HepG2 (cell line): ENCODE data around the gene SEC63. TPM values are rescaled to one million over a fixed set of nuclear protein-coding genes. Genes with fewer than 3 reads are reported as not detected.
A peak's percentile ranks its signal among the peaks of the same experiment; 100 is the strongest.

ENCODE experiments used
- ATAC-seq: fragments of 200-7000 bp; cut with Tn5 transposase; 3 replicates; pipeline ENCODE4 v1.9.1; 2020; ENCODE audit warnings: mild to moderate bottlenecking, moderate library complexity
- BruUV-seq: library from RNA; stranded (reverse); fragments of 400-500 nt; replicated peaks from 2 replicates; lab custom pipeline; 2021; lab: Mats Ljungman, UMichigan
- CTCF ChIA-PET: fragments of 300-600 bp; formaldehyde crosslinking; extraction: SDS; loops from one replicate; lab custom pipeline; 2021; ENCODE audit warnings: low total read pairs, inconsistent platforms, low intra/inter-chr PET ratio; lab: Yijun Ruan, JAX
- POLR2A ChIA-PET: fragments of 350-600 bp; sonication (Branson Sonifier 250); formaldehyde crosslinking; loops from one replicate; lab custom pipeline; 2020; ENCODE audit warnings: antibody characterized with exemption, inconsistent platforms; lab: Yijun Ruan, JAX
- DNase-seq: peaks from one replicate; pipeline ENCODE4 v3.0.0-alpha.2; 2015; ENCODE audit warnings: low spot score
- FAIRE-seq: peaks from 3 replicates; lab custom pipeline; 2011; peaks lifted over from hg19 to GRCh38; lab: Jason Lieb, UNC
- H2AFZ ChIP-seq: one replicate; pipeline ENCODE4 v1.6.1; 2011; ENCODE audit warnings: low read length, inconsistent platforms
- H3K27ac ChIP-seq: fragments of 300-600 bp; 3 replicates; pipeline ENCODE4 v1.8.0; 2011; ENCODE audit warnings: mixed run types, mild to moderate bottlenecking, mixed read lengths, low read length, inconsistent platforms; ENCODE audit not compliant: insufficient read depth; ENCODE audit errors: extremely low read length
- H3K27me3 ChIP-seq, 2 experiments: fragments of 200-600 bp in 1 of 2; 2 replicates in 1 of 2; 3 replicates in 1 of 2; pipeline versions ENCODE4 v1.6.0 to v1.8.0; 2011; ENCODE audit warnings: low read length in 2 of 2, mild to moderate bottlenecking in 2 of 2, moderate library complexity in 2 of 2, inconsistent platforms in 1 of 2; ENCODE audit not compliant: insufficient read depth in 2 of 2, control insufficient read depth in 1 of 2
- H3K36me3 ChIP-seq, 2 experiments: fragments of 200-600 bp in 1 of 2; replicated peaks in 1 of 2; 2 replicates in 1 of 2; 3 replicates in 1 of 2; pipeline versions ENCODE4 v1.5.1 to v1.8.0; 2011; ENCODE audit warnings: low read length in 2 of 2, inconsistent platforms in 1 of 2; ENCODE audit not compliant: insufficient read depth in 2 of 2, control insufficient read depth in 1 of 2
- H3K4me1 ChIP-seq: 2 replicates; pipeline ENCODE4 v1.5.1; 2012; ENCODE audit warnings: low read length, inconsistent platforms; ENCODE audit not compliant: insufficient read depth
- H3K4me2 ChIP-seq: 2 replicates; pipeline ENCODE4 v1.6.0; 2011; ENCODE audit warnings: low read depth, low read length, inconsistent platforms
- H3K4me3 ChIP-seq, 3 experiments: fragments of 200-600 bp in 1 of 3; sonication (generic), shearing (Covaris generic) in 1 of 3; replicated peaks in 1 of 3; 2 replicates each; pipeline ENCODE4 v1.5.1; 2011 to 2016; ENCODE audit warnings: low read length in 3 of 3, inconsistent platforms in 2 of 3, low read depth in 2 of 3, mild to moderate bottlenecking in 2 of 3, control low read depth in 1 of 3, mixed read lengths in 1 of 3; ENCODE audit not compliant: insufficient read depth in 1 of 3
- H3K79me2 ChIP-seq: one replicate; pipeline ENCODE4 v1.6.1; 2011; ENCODE audit warnings: low read length, inconsistent platforms; ENCODE audit not compliant: insufficient read depth
- H3K9ac ChIP-seq: 2 replicates; pipeline ENCODE4 v1.6.0; 2011; ENCODE audit warnings: mild to moderate bottlenecking, low read depth, low read length, inconsistent platforms; ENCODE audit not compliant: insufficient read depth
- H3K9me3 ChIP-seq: 2 replicates; pipeline ENCODE4 v1.5.1; 2012; ENCODE audit warnings: mild to moderate bottlenecking, low read length
- H4K20me1 ChIP-seq: 2 replicates; pipeline ENCODE4 v1.6.0; 2011; ENCODE audit warnings: inconsistent platforms, mild to moderate bottlenecking, low read length, moderate library complexity; ENCODE audit not compliant: insufficient read depth
- ARNTL ChIP-seq: sonication (generic); formaldehyde crosslinking; IDR thresholded peaks from 2 replicates; pipeline ENCODE4 v1.4.0; 2020; ENCODE audit warnings: mild to moderate bottlenecking, missing genetic modification reagents
- CSRNP2 ChIP-seq: sonication (generic); formaldehyde crosslinking; conservative IDR thresholded peaks from 2 replicates; pipeline ENCODE4 v1.8.0; 2022; ENCODE audit warnings: low read depth, missing genetic modification reagents
- HIC2 ChIP-seq: sonication (generic); formaldehyde crosslinking; IDR thresholded peaks from 2 replicates; pipeline ENCODE4 v1.9.0; 2022; ENCODE audit warnings: low read depth, missing genetic modification reagents
- NFKBIZ ChIP-seq: IDR thresholded peaks from 2 replicates; pipeline ENCODE4 v1.6.1; 2018; ENCODE audit warnings: missing genetic modification reagents, missing compliant biosample characterization
- NR2F1 ChIP-seq, 2 experiments: fragments of 450-650 bp in 1 of 2; formaldehyde crosslinking in 1 of 2; IDR thresholded peaks; 2 replicates each; pipeline versions ENCODE4 v1.5.0 to v1.6.1; 2016 to 2020; ENCODE audit warnings: mild to moderate bottlenecking in 1 of 2, missing compliant biosample characterization in 1 of 2, missing genetic modification reagents in 1 of 2, moderate library complexity in 1 of 2
- REL ChIP-seq: sonication (generic); formaldehyde crosslinking; conservative IDR thresholded peaks from 2 replicates; pipeline ENCODE4 v1.8.0; 2022; ENCODE audit warnings: mild to moderate bottlenecking, missing genetic modification reagents, moderate library complexity
- RFX1 ChIP-seq: fragments of 450-650 bp; IDR thresholded peaks from 2 replicates; pipeline ENCODE4 v1.6.1; 2017
- ZFY ChIP-seq: sonication (generic); formaldehyde crosslinking; IDR thresholded peaks from 2 replicates; pipeline ENCODE4 v1.4.0; 2020; ENCODE audit warnings: missing genetic modification reagents
- ZMAT3 ChIP-seq: sonication (generic); formaldehyde crosslinking; conservative IDR thresholded peaks from 2 replicates; pipeline ENCODE4 v1.7.0; 2021; ENCODE audit warnings: missing genetic modification reagents
- ZNF253 ChIP-seq: sonication (generic); formaldehyde crosslinking; IDR thresholded peaks from 2 replicates; pipeline ENCODE4 v1.8.0; 2022; ENCODE audit warnings: mild to moderate bottlenecking, missing genetic modification reagents, borderline replicate concordance
- ZNF331 ChIP-seq: sonication (generic); formaldehyde crosslinking; IDR thresholded peaks from 2 replicates; pipeline ENCODE4 v1.4.0; 2020; ENCODE audit warnings: missing genetic modification reagents
- ZNF33B ChIP-seq: sonication (generic); formaldehyde crosslinking; IDR thresholded peaks from 2 replicates; pipeline ENCODE4 v1.5.1; 2020; ENCODE audit warnings: mild to moderate bottlenecking, missing genetic modification reagents
- ZNF451 ChIP-seq: sonication (generic); formaldehyde crosslinking; IDR thresholded peaks from 2 replicates; pipeline ENCODE4 v1.5.0; 2020; ENCODE audit warnings: mild to moderate bottlenecking, missing genetic modification reagents
- ZNF501 ChIP-seq: sonication (generic); formaldehyde crosslinking; IDR thresholded peaks from 2 replicates; pipeline ENCODE4 v1.5.1; 2020; ENCODE audit warnings: mild to moderate bottlenecking, moderate library complexity, missing genetic modification reagents
- WGBS: methylation state at CpG from one replicate; pipeline ENCODE4 v1.1.6; 2017; ENCODE audit warnings: low lambda C conversion rate; 5-methylcytosine and 5-hydroxymethylcytosine counted together
- in situ Hi-C: cut with HindIII; loops from 2 replicates; pipeline ENCODE4 v1.10.0; 2017; ENCODE audit warnings: low pct_unique_long_range_greater_than_20kb; ENCODE audit not compliant: extremely low pct_ligation_motif_present
- intact Hi-C: fragments of 100-400 bp; cut with micrococcal nuclease; formaldehyde crosslinking; loops from one replicate; pipeline ENCODE4 v1.10.0; 2022; ENCODE audit not compliant: unreplicated experiment
- polyA plus RNA-seq, 8 experiments: library from polyadenylated mRNA; depleted of rRNA in 3 of 8; stranded (reverse) in 7 of 8; unstranded in 1 of 8; fragments of >200 nt; fragmentation: Illumina TruSeq in 4 of 8; extraction: Trizol in 4 of 8; gene quantifications; 2 replicates each; pipeline versions ENCODE4 v1.2.1 to v1.2.3, GENCODE V29; 2011 to 2016; ENCODE audit warnings: low read depth in 4 of 8, missing spikeins in 1 of 8, mixed read lengths in 1 of 8; ENCODE audit not compliant: insufficient read depth in 1 of 8
- total RNA-seq, 5 experiments: library from RNA; depleted of rRNA; stranded (reverse); fragments of >200 nt; fragmentation: Illumina TruSeq; extraction: Trizol; gene quantifications; 2 replicates each; pipeline ENCODE4 v1.2.3, GENCODE V29; 2016; ENCODE audit warnings: low read depth in 1 of 5
- TF ChIP-seq, protein P1 (sequence below): sonication (generic); formaldehyde crosslinking; IDR thresholded peaks from 2 replicates; pipeline ENCODE4 v1.5.0; 2020; ENCODE audit warnings: missing genetic modification reagents
- TF ChIP-seq, protein P2 (sequence below): sonication (generic); formaldehyde crosslinking; IDR thresholded peaks from 2 replicates; pipeline ENCODE4 v1.5.1; 2020; ENCODE audit warnings: mild to moderate bottlenecking, missing genetic modification reagents, moderate library complexity

The SEC63 gene
- total and polyA plus RNA-seq, 2 of the 13 experiments (the other 11 are each of a cell fraction or from before 2014, with no cell fraction given): 20.2 to 45.9 TPM

DNA sequence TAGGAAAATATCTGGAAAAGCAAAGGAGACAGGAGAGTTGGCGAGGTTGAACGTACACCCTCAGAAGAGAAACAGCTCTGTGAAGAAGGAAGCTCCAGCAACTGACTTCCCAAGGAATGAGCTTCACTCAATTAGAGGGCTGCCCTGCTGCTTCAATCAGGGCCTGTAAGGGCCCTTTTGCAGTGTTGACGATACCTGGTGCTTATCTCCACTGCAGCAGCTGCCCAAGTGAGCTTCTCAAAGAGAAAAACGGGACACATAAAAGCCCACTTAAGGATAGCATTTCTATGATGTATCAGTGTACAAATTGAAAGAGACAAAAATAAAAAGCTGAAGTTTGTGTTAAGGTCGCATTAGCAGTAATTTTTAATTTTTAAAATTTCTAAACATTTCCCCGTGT lies 16.4 kb downstream of the SEC63 start:
- peaks cover 87% of the 10 kb centered on the region for H3K79me2 ChIP-seq
- H3K4me1 ChIP-seq: peaks cover 55% of the 10 kb centered on the region
- H3K4me2 ChIP-seq: no peak overlapping the region
- no peaks in the 10 kb centered on the region for H3K27me3 ChIP-seq
- H3K9me3 ChIP-seq: no peaks in the 10 kb centered on the region
- H2AFZ ChIP-seq: no peak overlapping the region
- WGBS: 95% methylated on average over 6 of the region's 6 CpGs
- no peak overlapping the region for H3K9ac ChIP-seq
- no peak for FAIRE-seq
- no peak for ATAC-seq
- BruUV-seq: TSS peak; percentile 6
- H3K4me3 ChIP-seq: no peak overlapping the region
- DNase-seq: no peak
- ChIA-PET CTCF (no interaction called here), POLR2A (no interaction called here)
- H3K27ac ChIP-seq: no peak overlapping the region
- peaks cover 35% of the 10 kb centered on the region for H4K20me1 ChIP-seq
- in situ Hi-C loops (no loop called here), intact Hi-C loops (no loop called here)
- peaks cover 0 to 10% of the 10 kb centered on the region in 2 experiments; a peak in 1 of 5 replicates for H3K36me3 ChIP-seq
- TF ChIP-seq NFKBIZ (CRISPR knock-in tag) (no peak), ZNF331 (CRISPR knock-in tag) (no peak), ZMAT3 (no peak), RFX1 (no peak), CSRNP2 (CRISPR knock-in tag) (no peak), ARNTL (no peak), HIC2 (CRISPR knock-in tag) (no peak), ZNF501 (no peak), ZFY (CRISPR knock-in tag) (no peak), ZNF33B (no peak), NR2F1 (CRISPR knock-in tag; IDR thresholded peaks at IDR 0.05) (no peak), ZNF253 (no peak), REL (CRISPR knock-in tag) (no peak), ZNF451 (CRISPR knock-in tag) (no peak)
- TF ChIP-seq, protein P1, sequence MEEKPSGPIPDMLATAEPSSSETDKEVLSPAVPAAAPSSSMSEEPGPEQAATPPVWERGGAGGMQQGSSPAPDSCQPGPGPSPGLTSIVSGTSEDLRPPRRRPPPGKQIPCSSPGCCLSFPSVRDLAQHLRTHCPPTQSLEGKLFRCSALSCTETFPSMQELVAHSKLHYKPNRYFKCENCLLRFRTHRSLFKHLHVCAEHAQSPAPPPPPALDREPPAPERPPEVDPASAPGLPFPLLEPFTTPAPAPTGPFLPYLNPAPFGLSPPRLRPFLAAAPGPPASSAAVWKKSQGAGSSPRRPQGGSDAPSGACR (CRISPR knock-in tag): no peak
- TF ChIP-seq, protein P2, sequence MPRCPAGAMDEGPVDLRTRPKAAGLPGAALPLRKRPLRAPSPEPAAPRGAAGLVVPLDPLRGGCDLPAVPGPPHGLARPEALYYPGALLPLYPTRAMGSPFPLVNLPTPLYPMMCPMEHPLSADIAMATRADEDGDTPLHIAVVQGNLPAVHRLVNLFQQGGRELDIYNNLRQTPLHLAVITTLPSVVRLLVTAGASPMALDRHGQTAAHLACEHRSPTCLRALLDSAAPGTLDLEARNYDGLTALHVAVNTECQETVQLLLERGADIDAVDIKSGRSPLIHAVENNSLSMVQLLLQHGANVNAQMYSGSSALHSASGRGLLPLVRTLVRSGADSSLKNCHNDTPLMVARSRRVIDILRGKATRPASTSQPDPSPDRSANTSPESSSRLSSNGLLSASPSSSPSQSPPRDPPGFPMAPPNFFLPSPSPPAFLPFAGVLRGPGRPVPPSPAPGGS (CRISPR knock-in tag): no peak
